ENCODE data around the gene HCK.

Gene HCK

GRCh38 chr20:32132911-32133549 lies 81.0 kb downstream of the HCK start:
- no peak for DNase-seq

DNA sequence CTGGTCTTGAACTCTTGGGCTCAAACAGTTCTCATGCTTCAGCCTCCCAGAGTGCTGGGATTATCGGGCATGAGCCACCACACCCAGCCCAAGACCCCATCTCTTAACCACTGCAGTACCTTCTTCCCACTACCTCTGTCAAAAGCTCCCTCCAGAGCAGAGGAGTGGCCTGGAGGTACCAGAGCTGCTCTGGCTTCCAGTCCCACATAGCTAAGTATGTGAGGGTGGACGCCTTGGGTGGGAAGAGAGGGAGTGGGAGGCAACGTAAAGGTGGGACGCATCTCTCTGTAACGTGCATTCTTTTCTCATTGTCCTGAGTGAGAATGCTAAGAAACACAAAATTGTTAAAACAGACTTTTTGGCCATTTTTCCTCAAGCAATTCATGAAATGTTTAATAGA lies 82.0 kb downstream of the HCK start:
- no peak for DNase-seq

GRCh38 chr20:32135983-32136515 lies 84.0 kb downstream of the HCK start:
- DNase-seq, result no peak

DNA sequence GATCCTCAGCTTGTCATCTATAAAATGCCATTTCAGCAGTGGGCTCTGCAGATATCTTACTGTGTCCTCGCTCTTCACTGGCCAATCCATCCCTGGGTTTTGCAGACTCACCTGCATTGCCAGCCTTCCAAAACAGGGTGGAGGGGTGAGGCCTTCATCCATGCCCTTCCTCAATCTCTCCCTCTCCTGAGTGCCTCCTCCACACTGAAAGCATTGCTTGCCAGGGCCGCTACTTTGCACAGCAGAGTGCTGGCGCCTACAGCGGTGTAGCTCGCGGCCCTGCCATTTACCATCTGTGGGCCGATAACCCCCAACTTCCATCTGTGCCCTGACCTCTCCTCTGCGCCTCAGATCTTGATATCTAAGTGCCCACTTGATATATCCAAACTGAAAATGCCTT lies 86.9 kb downstream of the HCK start:
- DNase-seq, result no peak

DNA sequence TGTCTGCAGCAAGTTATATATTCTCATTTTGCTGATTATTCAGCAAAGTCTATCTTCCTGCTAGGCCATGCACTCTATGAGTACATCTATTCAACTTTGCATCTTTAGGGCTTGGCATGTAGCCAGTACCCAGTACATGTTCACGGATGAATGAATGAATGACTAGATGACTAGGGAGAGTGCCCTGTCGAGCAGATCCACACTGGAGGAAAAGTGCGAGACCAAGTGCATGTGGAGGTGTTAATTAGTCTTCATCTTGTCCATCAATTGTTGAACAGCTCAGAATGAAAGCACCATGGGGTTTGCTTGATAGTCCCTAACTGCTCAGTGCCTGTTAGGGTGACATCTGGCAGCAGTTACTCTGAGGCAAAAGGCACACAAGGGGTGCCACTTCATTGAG lies 87.9 kb downstream of the HCK start:
- no peak for DNase-seq

GRCh38 chr20:32140603-32141002 lies 88.6 kb downstream of the HCK start:
- DNase-seq, result no peak

DNA sequence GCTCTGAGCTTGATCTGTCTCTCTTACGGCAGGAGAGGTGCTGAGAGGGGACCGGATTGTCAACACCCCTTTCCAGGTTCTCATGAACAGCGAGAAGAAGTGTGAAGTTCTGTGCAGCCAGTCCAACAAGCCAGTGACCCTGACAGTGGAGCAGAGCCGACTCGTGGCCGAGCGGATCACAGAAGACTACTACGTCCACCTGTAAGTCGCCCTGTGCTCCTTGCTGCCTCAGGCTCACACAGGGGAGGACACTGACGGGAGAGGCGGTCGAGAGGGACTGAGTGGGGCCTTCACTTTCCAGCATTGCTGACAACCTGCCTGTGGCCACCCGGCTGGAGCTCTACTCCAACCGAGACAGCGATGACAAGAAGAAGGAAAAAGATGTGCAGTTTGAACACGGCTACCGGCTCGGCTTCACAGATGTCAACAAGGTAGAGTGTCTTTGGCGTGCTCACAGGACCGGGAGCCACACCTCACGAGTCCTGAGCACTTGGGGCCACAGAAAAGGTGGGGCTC lies 89.5 kb downstream of the HCK start:
- DNase-seq, result no peak

GRCh38 chr20:32142088-32142487 lies 90.0 kb downstream of the HCK start:
- DNase-seq, result no peak

- DNase-seq, result no peak
These were observed 90.9 kb downstream of the HCK start for GRCh38 chr20:32142991-32143390.

GRCh38 chr20:32144898-32145662 lies 93.0 kb downstream of the HCK start:
- no peak for DNase-seq

GRCh38 chr20:32149566-32150170 lies 97.6 kb downstream of the HCK start:
- no peak for DNase-seq

GRCh38 chr20:32150291-32150848 lies 98.3 kb downstream of the HCK start:
- DNase-seq, result no peak
